ENCODE measurements around the gene TANC1. TPM values are rescaled to one million over a fixed set of nuclear protein-coding genes. Genes with fewer than 3 reads are reported as not detected.

Gene TANC1
- total RNA-seq, 1 donor from 2014 or later: 18.5 TPM

DNA sequence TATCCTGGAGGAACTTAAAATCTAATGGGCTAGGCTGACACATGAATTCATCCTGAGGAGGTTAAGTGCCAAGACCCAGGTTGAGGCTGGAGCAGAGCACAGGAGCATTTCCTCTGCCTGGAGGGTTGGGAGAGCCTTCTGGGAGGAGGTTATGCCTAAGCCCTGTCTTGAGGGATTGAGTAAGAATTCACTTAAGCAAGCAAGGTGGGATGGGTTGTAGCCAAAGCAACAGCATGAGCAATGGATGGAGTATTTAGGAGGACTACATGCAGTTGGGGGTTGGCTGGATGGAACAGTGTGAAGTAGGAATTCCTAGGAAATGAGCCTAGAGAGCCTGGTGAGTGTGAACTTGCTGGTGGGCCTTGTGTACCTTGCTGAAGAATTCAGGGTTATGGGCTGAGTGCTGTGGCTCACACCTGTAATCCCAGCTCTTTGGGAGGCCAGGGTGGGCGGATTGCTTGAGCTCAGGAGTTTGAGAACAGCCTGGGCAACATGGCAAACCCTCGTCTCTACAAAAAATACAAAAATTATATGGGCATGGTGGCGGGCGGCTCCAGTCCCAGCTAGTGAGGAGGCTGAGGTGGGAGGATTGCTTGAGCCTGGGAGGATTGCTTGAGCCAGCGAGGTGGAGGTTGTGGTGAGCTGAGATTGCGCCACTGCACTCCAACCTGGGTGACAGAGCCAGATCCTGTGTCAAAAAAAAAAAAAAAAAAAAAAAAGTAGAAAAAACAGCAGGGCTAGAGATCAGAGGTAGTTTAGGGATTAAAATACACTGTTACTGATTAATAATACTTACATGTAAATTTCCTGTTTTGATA, 22.2 kb downstream of the TANC1 start:
- Histone ChIP-seq H3K27me3 (ENCODE audit: control insufficient read depth, insufficient read depth, low read length) (no peaks in the 10 kb centered on the region), H3K36me3 (ENCODE audit: control insufficient read depth, insufficient read depth, low read length) (no peaks in the 10 kb centered on the region), H3K4me3 (ENCODE audit: low read depth, low read length) (no peak overlapping the region)
- DNase-seq (ENCODE audit: low read depth): peak; percentile 85
- no peak for TF ChIP-seq CTCF (IDR thresholded peaks at IDR 0.05; ENCODE audit: insufficient read depth, low read length, poor library complexity, severe bottlenecking)

GRCh38 chr2:158993030-158993429, 24.6 kb downstream of the TANC1 start:
- no peaks in the 10 kb centered on the region for H3K27me3 ChIP-seq (ENCODE audit: control insufficient read depth, insufficient read depth, low read length)
- DNase-seq (ENCODE audit: low read depth): no peak

DNA sequence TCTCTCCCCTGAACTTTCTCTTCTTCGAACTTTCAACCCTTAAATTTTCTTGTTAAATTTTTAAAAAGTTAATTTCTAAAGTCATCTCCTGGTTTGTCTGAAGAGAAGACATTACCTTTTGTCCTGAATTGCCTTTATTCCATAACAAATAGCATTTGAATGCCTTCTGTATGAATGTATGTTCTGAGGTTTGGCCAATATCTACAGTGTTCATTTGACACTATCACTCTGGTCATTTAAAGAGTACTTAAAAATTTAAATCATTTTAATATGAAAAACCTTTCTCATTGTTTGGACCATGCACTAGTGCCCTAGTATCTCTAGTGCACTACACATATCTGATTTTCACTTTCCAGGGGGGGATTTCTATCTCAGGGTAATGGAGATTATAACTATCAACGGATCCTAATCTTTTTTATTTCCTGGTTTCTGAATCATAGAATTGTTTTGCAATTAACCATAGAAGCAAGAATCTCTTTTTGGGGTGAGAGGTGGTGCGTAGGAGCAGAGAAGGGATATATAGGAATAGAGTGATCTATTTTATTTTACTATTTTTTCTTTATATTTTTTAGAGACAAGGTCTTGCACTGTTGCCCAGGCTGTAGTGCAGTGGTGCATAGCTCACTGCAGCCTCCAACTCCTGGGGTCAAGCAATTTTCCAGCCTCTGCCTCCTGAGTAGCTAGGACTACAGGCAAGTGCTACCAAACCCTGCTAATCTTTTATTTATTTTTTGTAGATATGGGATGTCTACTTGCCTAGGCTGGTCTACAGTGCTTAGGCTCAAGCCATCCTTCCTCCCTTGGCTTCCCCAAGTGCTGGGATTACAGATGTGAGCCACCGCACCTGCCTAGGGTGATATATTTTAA, 25.5 kb downstream of the TANC1 start:
- TF ChIP-seq CTCF (IDR thresholded peaks at IDR 0.05; ENCODE audit: insufficient read depth, low read length, poor library complexity, severe bottlenecking): no peak
- no peak for DNase-seq (ENCODE audit: low read depth)
- Histone ChIP-seq H3K27me3 (ENCODE audit: control insufficient read depth, insufficient read depth, low read length) (no peaks in the 10 kb centered on the region), H3K36me3 (ENCODE audit: control insufficient read depth, insufficient read depth, low read length) (no peaks in the 10 kb centered on the region), H3K4me3 (ENCODE audit: low read depth, low read length) (no peak overlapping the region)

More at GRCh38 chr2:158993030-158993429, 24.6 kb downstream of the TANC1 start:
- no peak for TF ChIP-seq CTCF (IDR thresholded peaks at IDR 0.05; ENCODE audit: insufficient read depth, low read length, poor library complexity, severe bottlenecking)
- no peaks in the 10 kb centered on the region for H3K36me3 ChIP-seq (ENCODE audit: control insufficient read depth, insufficient read depth, low read length)
- no peak overlapping the region for H3K4me3 ChIP-seq (ENCODE audit: low read depth, low read length)

- Histone ChIP-seq H3K36me3 (ENCODE audit: control insufficient read depth, insufficient read depth, low read length) (no peaks in the 10 kb centered on the region), H3K4me3 (ENCODE audit: low read depth, low read length) (no peak overlapping the region), H3K27me3 (ENCODE audit: control insufficient read depth, insufficient read depth, low read length) (no peaks in the 10 kb centered on the region)
- TF ChIP-seq CTCF (IDR thresholded peaks at IDR 0.05; ENCODE audit: insufficient read depth, low read length, poor library complexity, severe bottlenecking): no peak
- no peak for DNase-seq (ENCODE audit: low read depth)
Measured at GRCh38 chr2:158994920-158995676, 26.7 kb downstream of the TANC1 start.

GRCh38 chr2:158995677-158996049, 27.2 kb downstream of the TANC1 start:
- Histone ChIP-seq H3K36me3 (ENCODE audit: control insufficient read depth, insufficient read depth, low read length) (no peaks in the 10 kb centered on the region), H3K27me3 (ENCODE audit: control insufficient read depth, insufficient read depth, low read length) (no peaks in the 10 kb centered on the region), H3K4me3 (ENCODE audit: low read depth, low read length) (no peak overlapping the region)
- DNase-seq (ENCODE audit: low read depth): no peak
- no peak for TF ChIP-seq CTCF (IDR thresholded peaks at IDR 0.05; ENCODE audit: insufficient read depth, low read length, poor library complexity, severe bottlenecking)
